GM12878 (cell line): ENCODE data around the gene MYO16. TPM values are rescaled to one million over a fixed set of nuclear protein-coding genes. Genes with fewer than 3 reads are reported as not detected.
"Not testable (repeated sequence)": the region's sequence is repeated elsewhere in the genome, so short reads cannot be mapped to it uniquely, and the experiment has no call there.

ENCODE experiments used
- ATAC-seq: fragments of 200-7000 bp; cut with Tn5 transposase; 3 replicates; pipeline ENCODE4 v1.9.1; 2020; ENCODE audit warnings: mild to moderate bottlenecking, moderate library complexity
- BruUV-seq: library from RNA; stranded (reverse); fragments of 400-500 nt; replicated peaks from 2 replicates; lab custom pipeline; 2021; lab: Mats Ljungman, UMichigan
- CTCF ChIA-PET: fragments of 300-600 bp; sonication (Branson Sonifier 250); formaldehyde crosslinking; extraction: SDS; loops from one replicate; lab custom pipeline; 2021; ENCODE audit warnings: inconsistent platforms; lab: Yijun Ruan, JAX
- POLR2A ChIA-PET: fragments of 350-600 bp; formaldehyde crosslinking; extraction: SDS; loops from one replicate; lab custom pipeline; 2021; ENCODE audit warnings: inconsistent platforms; lab: Charles Lee
- RAD21 ChIA-PET: fragments of 300-600 bp; sonication (Branson Sonifier 250); formaldehyde crosslinking; loops from one replicate; lab custom pipeline; 2023; ENCODE audit warnings: antibody characterized with exemption; ENCODE audit not compliant: unreplicated experiment; lab: Charles Lee
- SMC1A ChIA-PET: fragments of 300-600 bp; sonication (Branson Sonifier 250); formaldehyde crosslinking; loops from one replicate; lab custom pipeline; 2023; ENCODE audit not compliant: unreplicated experiment, uncharacterized antibody; lab: Charles Lee
- DNase-seq: peaks from one replicate; pipeline ENCODE4 v3.0.0-alpha.2; 2011; ENCODE audit warnings: low read depth, low spot score
- FAIRE-seq: peaks from 3 replicates; lab custom pipeline; 2011; peaks lifted over from hg19 to GRCh38; lab: Jason Lieb, UNC
- H2AFZ ChIP-seq: 2 replicates; pipeline ENCODE4 v1.6.0; 2011; ENCODE audit warnings: low read depth, low read length, control low read depth; ENCODE audit not compliant: control insufficient read depth
- H3K27ac ChIP-seq: 2 replicates; pipeline ENCODE4 v1.5.1; 2011; ENCODE audit warnings: control low read depth; ENCODE audit not compliant: control insufficient read depth, insufficient read depth
- H3K27me3 ChIP-seq, 2 experiments: replicated peaks in 1 of 2; 2 replicates each; pipeline versions ENCODE4 v1.6.0 to v1.6.1; 2011; ENCODE audit warnings: low read length in 1 of 2; ENCODE audit not compliant: control insufficient read depth in 2 of 2, insufficient read depth in 2 of 2
- H3K36me3 ChIP-seq, 2 experiments: 2 replicates each; pipeline ENCODE4 v1.5.1; 2011; ENCODE audit warnings: low read length in 1 of 2; ENCODE audit not compliant: control insufficient read depth in 2 of 2, insufficient read depth in 2 of 2
- H3K4me1 ChIP-seq: 2 replicates; pipeline ENCODE4 v1.6.1; 2011; ENCODE audit warnings: mild to moderate bottlenecking, low read length, moderate library complexity, mixed read lengths; ENCODE audit not compliant: control insufficient read depth, insufficient read depth
- H3K4me2 ChIP-seq: 2 replicates; pipeline ENCODE4 v1.6.0; 2011; ENCODE audit warnings: control low read depth; ENCODE audit not compliant: control insufficient read depth, insufficient read depth
- H3K4me3 ChIP-seq: fragments of 200-600 bp; sonication (generic); 2 replicates; pipeline ENCODE4 v1.5.1; 2016
- H3K79me2 ChIP-seq: 2 replicates; pipeline ENCODE4 v1.6.0; 2011; ENCODE audit warnings: low read length; ENCODE audit not compliant: control insufficient read depth, insufficient read depth
- H3K9ac ChIP-seq: 2 replicates; pipeline ENCODE4 v1.8.0; 2011; ENCODE audit warnings: low read length, control low read depth, mixed read lengths; ENCODE audit not compliant: control insufficient read depth, insufficient read depth
- H3K9me3 ChIP-seq: replicated peaks from 3 replicates; pipeline ENCODE4 v1.5.1; 2011; ENCODE audit warnings: mild to moderate bottlenecking, low read length; ENCODE audit not compliant: control insufficient read depth, insufficient read depth
- H4K20me1 ChIP-seq: 2 replicates; pipeline ENCODE4 v1.6.0; 2011; ENCODE audit not compliant: control insufficient read depth, insufficient read depth
- BCL11A ChIP-seq: IDR thresholded peaks from 2 replicates; pipeline ENCODE4 v1.6.1; 2011; ENCODE audit warnings: low read depth, low read length
- BMI1 ChIP-seq: fragments of 450-650 bp; IDR thresholded peaks from 2 replicates; pipeline ENCODE4 v1.6.1; 2016; ENCODE audit warnings: mild to moderate bottlenecking, moderate library complexity, borderline replicate concordance
- CHD2 ChIP-seq: IDR thresholded peaks from 2 replicates; pipeline ENCODE4 v1.6.1; 2011; ENCODE audit warnings: low read depth, low read length, improper control_type of control experiment, borderline replicate concordance
- EP300 ChIP-seq, 2 experiments: fragments of 150-350 bp in 1 of 2; IDR thresholded peaks; 2 replicates each; pipeline ENCODE4 v1.6.1; 2011 to 2012; ENCODE audit warnings: low read depth in 2 of 2, low read length in 2 of 2, borderline replicate concordance in 1 of 2, improper control_type of control experiment in 1 of 2, inconsistent platforms in 1 of 2; ENCODE audit not compliant: control insufficient read depth in 1 of 2
- ESRRA ChIP-seq: IDR thresholded peaks from 2 replicates; pipeline ENCODE4 v1.6.1; 2012; ENCODE audit warnings: mild to moderate bottlenecking, low read length, improper control_type of control experiment
- MTA2 ChIP-seq: fragments of 450-650 bp; IDR thresholded peaks from 2 replicates; pipeline ENCODE4 v1.6.1; 2016; ENCODE audit warnings: low read depth, mild to moderate bottlenecking, moderate library complexity
- NBN ChIP-seq: fragments of 450-650 bp; IDR thresholded peaks from 2 replicates; pipeline ENCODE4 v1.6.1; 2016
- POLR2A ChIP-seq: IDR thresholded peaks from 2 replicates; pipeline ENCODE4 v1.6.1; 2011; ENCODE audit warnings: low read depth, mild to moderate bottlenecking, low read length
- TCF3 ChIP-seq: IDR thresholded peaks from 2 replicates; pipeline ENCODE4 v1.6.1; 2012; ENCODE audit warnings: low read depth, mild to moderate bottlenecking, low read length, borderline replicate concordance; ENCODE audit not compliant: insufficient read depth
- ZBED1 ChIP-seq: IDR thresholded peaks from 2 replicates; pipeline ENCODE4 v1.6.1; 2016; ENCODE audit warnings: borderline replicate concordance
- WGBS: methylation state at CpG from one replicate; pipeline ENCODE4 v1.1.6; 2016; ENCODE audit warnings: low lambda C conversion rate; ENCODE audit not compliant: insufficient replicate concordance, insufficient coverage; ENCODE audit errors: missing lambda C conversion rate; 5-methylcytosine and 5-hydroxymethylcytosine counted together
- in situ Hi-C: fragments of 300-500 bp; cut with MboI; formaldehyde crosslinking; loops from 9 replicates; pipeline ENCODE4 v1.14.3; 2018; ENCODE audit warnings: mixed read lengths
- intact Hi-C: fragments of 100-400 bp; cut with micrococcal nuclease; formaldehyde crosslinking; loops from one replicate; pipeline ENCODE4 v1.14.2; 2022; ENCODE audit not compliant: unreplicated experiment
- polyA plus RNA-seq, 11 experiments: library from polyadenylated mRNA; depleted of rRNA in 4 of 11; unstranded in 6 of 11; stranded (reverse) in 5 of 11; fragments of >200 nt; fragmentation: Nextera tagmentation in 4 of 11; fragmentation: Illumina TruSeq in 1 of 11; extraction: Ambion mirVana in 4 of 11; extraction: Trizol in 1 of 11; gene quantifications; 1 replicate in 1 of 11; 2 replicates in 10 of 11; pipeline versions ENCODE4 v1.2.1 to v1.2.3, GENCODE V29; 2011 to 2016; ENCODE audit warnings: inconsistent platforms in 2 of 11, missing spikeins in 2 of 11, low read depth in 1 of 11
- total RNA-seq, 4 experiments: library from RNA; depleted of rRNA in 3 of 4; stranded (reverse); fragments of >200 nt in 3 of 4; fragmentation: Illumina TruSeq in 1 of 4; extraction: Trizol in 1 of 4; gene quantifications; 2 replicates each; pipeline versions ENCODE4 v1.2.1 to v1.2.3, GENCODE V29; 2013 to 2021

Gene MYO16
- total and polyA plus RNA-seq, 10 of the 15 experiments (the other 5 are each of a cell fraction or from before 2014, with no cell fraction given), result under 0.01 to 1.7 (median 0.05) TPM; not detected in 4

- no peaks in the 10 kb centered on the region for H3K27me3 ChIP-seq
- H3K9ac ChIP-seq, result no peak overlapping the region
- no peaks in the 10 kb centered on the region for H3K79me2 ChIP-seq
- no peak overlapping the region for H3K27ac ChIP-seq
- ChIA-PET SMC1A (no interaction called here), RAD21 (no interaction called here), POLR2A (no interaction called here), CTCF (no interaction called here)
- H3K4me2 ChIP-seq, result no peak overlapping the region
- H2AFZ ChIP-seq, result no peak overlapping the region
- ATAC-seq (no peak), DNase-seq (no peak), FAIRE-seq (no peak)
- no peaks in the 10 kb centered on the region for H3K36me3 ChIP-seq
- H4K20me1 ChIP-seq, result no peaks in the 10 kb centered on the region
- H3K4me3 ChIP-seq, result no peak overlapping the region
- intact Hi-C loops, result no loop called here
- H3K4me1 ChIP-seq, result no peaks in the 10 kb centered on the region
- no TSS peak for BruUV-seq
- 5% methylated on average over 4 of the region's 4 CpGs for WGBS
- in situ Hi-C loops, result no loop called here
- TF ChIP-seq BCL11A (no peak), EP300 (IDR thresholded peaks at IDR 0.05; ENCODE audit: borderline replicate concordance in 1 of 2, control insufficient read depth in 1 of 2, low read depth in 2 of 2, low read length in 2 of 2) (no peak), ESRRA (no peak), NBN (no peak), ZBED1 (no peak), CHD2 (no peak), TCF3 (no peak), MTA2 (no peak), POLR2A (no peak), BMI1 (no peak)
- H3K9me3 ChIP-seq, result no peaks in the 10 kb centered on the region; the same call in 2 of the 3 replicates
These were observed 151.9 kb downstream of the MYO16 start for GRCh38 chr13:108781312-108781711.

- intact Hi-C loops, H3K27ac ChIP-seq, H3K9ac ChIP-seq, H3K79me2 ChIP-seq, H3K4me1 ChIP-seq, CTCF ChIA-PET, POLR2A ChIA-PET, H3K4me2 ChIP-seq, in situ Hi-C loops, DNase-seq, H2AFZ ChIP-seq, H3K36me3 ChIP-seq, FAIRE-seq, BruUV-seq, ATAC-seq, H3K27me3 ChIP-seq, H3K4me3 ChIP-seq, H3K9me3 ChIP-seq, SMC1A ChIA-PET, H4K20me1 ChIP-seq, RAD21 ChIA-PET: not testable (repeated sequence)
- WGBS, result 4% methylated on average over 2 of the region's 2 CpGs
These were observed 153.1 kb downstream of the MYO16 start for GRCh38 chr13:108782480-108782879.
